PC-3 (cell line): Measurements from ENCODE around the gene CEP152. TPM values are rescaled to one million over a fixed set of nuclear protein-coding genes. Genes with fewer than 3 reads are reported as not detected.

Experiments
- ATAC-seq: fragments of 200-7000 bp; cut with Tn5 transposase; 2 replicates; pipeline ENCODE4 v1.9.1; 2020; ENCODE audit warnings: mild to moderate bottlenecking, moderate library complexity
- Bru-seq: library from RNA; stranded (reverse); fragments of 400-500 nt; gene quantifications from one replicate; lab custom pipeline; 2021; lab: Mats Ljungman, UMichigan
- BruChase-seq, 2 experiments: library from RNA; stranded (reverse); fragments of 400-500 nt; gene quantifications; one replicate each; lab custom pipeline; 2021; lab: Mats Ljungman, UMichigan
- BruUV-seq: library from RNA; stranded (reverse); fragments of 400-500 nt; replicated peaks from 2 replicates; lab custom pipeline; 2021; lab: Mats Ljungman, UMichigan
- CTCF ChIA-PET: fragments of 300-600 bp; sonication (Branson Sonifier 250); formaldehyde crosslinking; loops from one replicate; lab custom pipeline; 2022; ENCODE audit warnings: antibody characterized with exemption; lab: Charles Lee
- POLR2A ChIA-PET: fragments of 300-600 bp; sonication (Branson Sonifier 250); formaldehyde crosslinking; loops from one replicate; lab custom pipeline; 2022; ENCODE audit warnings: antibody characterized with exemption; ENCODE audit not compliant: unreplicated experiment; lab: Charles Lee
- DNase-seq: peaks from one replicate; pipeline ENCODE4 v3.0.0-alpha.2; 2015
- H2AFZ ChIP-seq: fragments of 300-600 bp; sonication (generic); 2 replicates; pipeline ENCODE4 v1.6.0; 2016; ENCODE audit warnings: antibody characterized with exemption, low read length
- H3F3A ChIP-seq: fragments of 300-600 bp; sonication (generic); one replicate; pipeline ENCODE4 v1.6.0; 2017; ENCODE audit warnings: antibody characterized with exemption, low read length, control low read depth, mild to moderate bottlenecking; ENCODE audit not compliant: unreplicated experiment
- H3K27ac ChIP-seq: fragments of 300-600 bp; sonication (generic); 2 replicates; pipeline ENCODE4 v1.5.1; 2016; ENCODE audit warnings: mild to moderate bottlenecking, low read length
- H3K27me3 ChIP-seq: fragments of 300-600 bp; sonication (generic); 2 replicates; pipeline ENCODE4 v1.6.1; 2016; ENCODE audit warnings: low read length, mixed read lengths
- H3K36me3 ChIP-seq: fragments of 300-600 bp; sonication (generic); 2 replicates; pipeline ENCODE4 v1.6.1; 2016; ENCODE audit warnings: low read depth, mixed run types, low read length, mixed read lengths
- H3K4me1 ChIP-seq: fragments of 300-600 bp; sonication (generic); 2 replicates; pipeline ENCODE4 v1.5.1; 2016; ENCODE audit warnings: low read length; ENCODE audit not compliant: insufficient read depth
- H3K4me2 ChIP-seq: fragments of 300-600 bp; sonication (generic); 2 replicates; pipeline ENCODE4 v1.6.0; 2016; ENCODE audit warnings: low read length
- H3K4me3 ChIP-seq: fragments of 300-600 bp; sonication (generic); 2 replicates; pipeline ENCODE4 v1.5.1; 2016; ENCODE audit warnings: mild to moderate bottlenecking, low read length, mixed read lengths
- H3K79me2 ChIP-seq: fragments of 300-600 bp; sonication (generic); 2 replicates; pipeline ENCODE4 v1.6.1; 2017; ENCODE audit warnings: low read length, mixed read lengths
- H3K9ac ChIP-seq: fragments of 300-600 bp; sonication (generic); 2 replicates; pipeline ENCODE4 v1.6.0; 2016; ENCODE audit warnings: mild to moderate bottlenecking, low read length
- H3K9me2 ChIP-seq: fragments of 300-600 bp; sonication (generic); replicated peaks from 2 replicates; pipeline ENCODE4 v1.6.1; 2016; ENCODE audit warnings: mixed run types, low read length, mixed read lengths
- H3K9me3 ChIP-seq: fragments of 300-600 bp; sonication (generic); 2 replicates; pipeline ENCODE4 v1.6.1; 2016; ENCODE audit warnings: low read length, mixed read lengths
- H4K20me1 ChIP-seq: fragments of 300-600 bp; sonication (generic); 2 replicates; pipeline ENCODE4 v1.6.1; 2016; ENCODE audit warnings: low read length, mixed read lengths
- EZH2 ChIP-seq: fragments of 300-600 bp; sonication (generic); IDR thresholded peaks from one replicate; pipeline ENCODE4 v1.6.1; 2017; ENCODE audit warnings: antibody characterized with exemption, mild to moderate bottlenecking, low read length; ENCODE audit not compliant: unreplicated experiment
- EZH2phosphoT487 ChIP-seq: fragments of 300-600 bp; sonication (generic); IDR thresholded peaks from 2 replicates; pipeline ENCODE4 v1.6.1; 2018; ENCODE audit warnings: mild to moderate bottlenecking, antibody characterized with exemption, low read length, borderline replicate concordance
- intact Hi-C: fragments of 100-400 bp; cut with micrococcal nuclease; formaldehyde crosslinking; loops from 2 replicates; pipeline ENCODE4 v1.9.0; 2023
- long read RNA-seq: library from polyadenylated mRNA; unstranded; transcript quantifications from one replicate; pipeline ENCODE4 v2.0.0, GENCODE V29; 2021; ENCODE audit not compliant: unreplicated experiment
- total RNA-seq: library from RNA; depleted of rRNA; stranded (reverse); fragments of >200 nt; gene quantifications from 2 replicates; pipeline ENCODE4 v1.2.3, GENCODE V29; 2014; rRNA removed
- TF ChIP-seq, protein P1 (sequence below): fragments of 300-600 bp; sonication (generic); conservative IDR thresholded peaks from 2 replicates; pipeline ENCODE4 v1.5.1; 2017; ENCODE audit warnings: antibody characterized with exemption, low read depth, mild to moderate bottlenecking, low read length

Gene CEP152, protein sequence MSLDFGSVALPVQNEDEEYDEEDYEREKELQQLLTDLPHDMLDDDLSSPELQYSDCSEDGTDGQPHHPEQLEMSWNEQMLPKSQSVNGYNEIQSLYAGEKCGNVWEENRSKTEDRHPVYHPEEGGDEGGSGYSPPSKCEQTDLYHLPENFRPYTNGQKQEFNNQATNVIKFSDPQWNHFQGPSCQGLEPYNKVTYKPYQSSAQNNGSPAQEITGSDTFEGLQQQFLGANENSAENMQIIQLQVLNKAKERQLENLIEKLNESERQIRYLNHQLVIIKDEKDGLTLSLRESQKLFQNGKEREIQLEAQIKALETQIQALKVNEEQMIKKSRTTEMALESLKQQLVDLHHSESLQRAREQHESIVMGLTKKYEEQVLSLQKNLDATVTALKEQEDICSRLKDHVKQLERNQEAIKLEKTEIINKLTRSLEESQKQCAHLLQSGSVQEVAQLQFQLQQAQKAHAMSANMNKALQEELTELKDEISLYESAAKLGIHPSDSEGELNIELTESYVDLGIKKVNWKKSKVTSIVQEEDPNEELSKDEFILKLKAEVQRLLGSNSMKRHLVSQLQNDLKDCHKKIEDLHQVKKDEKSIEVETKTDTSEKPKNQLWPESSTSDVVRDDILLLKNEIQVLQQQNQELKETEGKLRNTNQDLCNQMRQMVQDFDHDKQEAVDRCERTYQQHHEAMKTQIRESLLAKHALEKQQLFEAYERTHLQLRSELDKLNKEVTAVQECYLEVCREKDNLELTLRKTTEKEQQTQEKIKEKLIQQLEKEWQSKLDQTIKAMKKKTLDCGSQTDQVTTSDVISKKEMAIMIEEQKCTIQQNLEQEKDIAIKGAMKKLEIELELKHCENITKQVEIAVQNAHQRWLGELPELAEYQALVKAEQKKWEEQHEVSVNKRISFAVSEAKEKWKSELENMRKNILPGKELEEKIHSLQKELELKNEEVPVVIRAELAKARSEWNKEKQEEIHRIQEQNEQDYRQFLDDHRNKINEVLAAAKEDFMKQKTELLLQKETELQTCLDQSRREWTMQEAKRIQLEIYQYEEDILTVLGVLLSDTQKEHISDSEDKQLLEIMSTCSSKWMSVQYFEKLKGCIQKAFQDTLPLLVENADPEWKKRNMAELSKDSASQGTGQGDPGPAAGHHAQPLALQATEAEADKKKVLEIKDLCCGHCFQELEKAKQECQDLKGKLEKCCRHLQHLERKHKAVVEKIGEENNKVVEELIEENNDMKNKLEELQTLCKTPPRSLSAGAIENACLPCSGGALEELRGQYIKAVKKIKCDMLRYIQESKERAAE (N-terminal part only)
- total RNA-seq (7.5 and 8.2 TPM in 2 replicates), Bru-seq, nascent RNA (percentile 66 among the genes with signal in this experiment), BruChase-seq, experiment 1, labeled RNA remaining after a 6-hour chase (percentile 59 among the genes with signal in this experiment), BruChase-seq, experiment 2, labeled RNA remaining after a 2-hour chase (percentile 53 among the genes with signal in this experiment)
- long read RNA-seq, partial matches to known transcripts: 8 of 10 reads
- long read RNA-seq, other reads (novel, unspliced or antisense): 1 of 10 reads

DNA sequence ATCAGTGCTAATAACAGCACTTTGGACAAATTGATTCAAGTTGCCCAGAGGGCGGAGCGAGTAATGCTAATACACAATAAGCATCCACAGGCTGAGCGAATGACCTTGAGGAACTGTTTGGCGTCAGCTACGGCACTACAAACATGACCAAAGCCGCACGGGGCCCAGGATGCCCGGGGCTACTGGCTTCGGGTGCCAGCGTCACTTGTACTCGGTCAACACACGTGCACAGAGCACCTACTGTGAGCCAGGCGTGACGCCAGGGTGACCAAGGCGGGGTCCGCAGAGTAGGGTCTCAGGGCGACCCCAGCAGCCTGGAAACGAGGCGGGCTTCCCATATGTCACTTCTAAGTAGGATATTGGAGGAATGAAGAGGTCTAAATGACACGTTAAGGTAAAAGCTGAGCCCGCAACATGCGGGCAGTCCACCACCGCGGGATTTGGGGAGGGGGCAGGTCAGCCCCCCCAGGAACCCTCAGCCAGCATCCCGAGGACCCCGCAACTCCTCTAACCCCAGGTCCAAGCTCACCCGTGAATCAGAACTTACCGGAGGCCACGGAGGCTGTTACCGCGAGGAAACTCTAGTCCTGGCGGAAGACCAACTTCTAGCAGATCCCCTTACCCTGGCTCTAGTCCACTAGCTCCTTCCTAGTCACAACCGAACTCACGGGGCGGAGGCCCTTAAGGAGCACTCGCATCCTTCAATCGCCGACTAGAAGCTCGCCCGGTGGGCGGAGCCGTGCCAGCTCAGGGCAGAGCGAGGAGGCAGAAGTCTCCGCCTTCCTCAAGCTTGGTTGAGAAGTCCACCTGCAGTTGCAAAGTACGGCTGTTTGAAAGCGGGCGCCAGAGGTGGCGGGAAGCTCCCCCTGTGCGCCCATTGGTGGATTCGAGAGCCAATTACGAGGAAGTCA is at the start of gene CEP152:
CEP152 (minus strand) TSS at position 656 of the 911 bp plus-strand sequence. CDS start 5,420 bp downstream, outside the sequence.
- intact Hi-C loops: loop anchor here (5.0 kb wide), 1 partner anchor 47 kb away; no protein-coding TSS in a partner anchor
- H3K4me2 ChIP-seq: peak within 1 kb of the TSS; percentile 89
- BruUV-seq: TSS peak; percentile 53

GRCh38 chr15:48859426-48859825 is 48.6 kb upstream of the CEP152 start:
- intact Hi-C loops: loop anchor here (2.0 to 5.0 kb wide), 2 partner anchors 47 to 137 kb away; partner anchors contain the start of gene CEP152
- POLR2A ChIA-PET: no interaction called here
- H3K9me2 ChIP-seq: no peaks in the 10 kb centered on the region
- H3K27ac ChIP-seq: peak overlapping the region; percentile 64
- peak; percentile 64 for ATAC-seq
- no peak overlapping the region for H3K4me3 ChIP-seq
- H2AFZ ChIP-seq: no peak overlapping the region
- DNase-seq: peak; percentile 52
- TF ChIP-seq EZH2phosphoT487 (no peak), EZH2 (no peak)
- TF ChIP-seq, protein P1, sequence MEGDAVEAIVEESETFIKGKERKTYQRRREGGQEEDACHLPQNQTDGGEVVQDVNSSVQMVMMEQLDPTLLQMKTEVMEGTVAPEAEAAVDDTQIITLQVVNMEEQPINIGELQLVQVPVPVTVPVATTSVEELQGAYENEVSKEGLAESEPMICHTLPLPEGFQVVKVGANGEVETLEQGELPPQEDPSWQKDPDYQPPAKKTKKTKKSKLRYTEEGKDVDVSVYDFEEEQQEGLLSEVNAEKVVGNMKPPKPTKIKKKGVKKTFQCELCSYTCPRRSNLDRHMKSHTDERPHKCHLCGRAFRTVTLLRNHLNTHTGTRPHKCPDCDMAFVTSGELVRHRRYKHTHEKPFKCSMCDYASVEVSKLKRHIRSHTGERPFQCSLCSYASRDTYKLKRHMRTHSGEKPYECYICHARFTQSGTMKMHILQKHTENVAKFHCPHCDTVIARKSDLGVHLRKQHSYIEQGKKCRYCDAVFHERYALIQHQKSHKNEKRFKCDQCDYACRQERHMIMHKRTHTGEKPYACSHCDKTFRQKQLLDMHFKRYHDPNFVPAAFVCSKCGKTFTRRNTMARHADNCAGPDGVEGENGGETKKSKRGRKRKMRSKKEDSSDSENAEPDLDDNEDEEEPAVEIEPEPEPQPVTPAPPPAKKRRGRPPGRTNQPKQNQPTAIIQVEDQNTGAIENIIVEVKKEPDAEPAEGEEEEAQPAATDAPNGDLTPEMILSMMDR: no peak
- peak overlapping the region; percentile 21 for H3K4me2 ChIP-seq
- CTCF ChIA-PET: interaction anchor here (0.6 to 1.3 kb wide), 3 partner anchors 49 to 140 kb away, joined by 3 to 4 read pairs (median 3); partner anchors contain the start of gene CEP152
- H3K9me3 ChIP-seq: no peaks in the 10 kb centered on the region
- H3K36me3 ChIP-seq: no peaks in the 10 kb centered on the region
- no peaks in the 10 kb centered on the region for H3K79me2 ChIP-seq
- no peaks in the 10 kb centered on the region for H4K20me1 ChIP-seq
- no peaks in the 10 kb centered on the region for H3F3A ChIP-seq
- no peaks in the 10 kb centered on the region for H3K27me3 ChIP-seq
- H3K4me1 ChIP-seq: peaks cover 31% of the 10 kb centered on the region
- H3K9ac ChIP-seq: no peak overlapping the region
- no TSS peak for BruUV-seq

More for the DNA sequence above, at the start of gene CEP152:
- Histone ChIP-seq H3F3A (no peaks in the 10 kb centered on the region), H3K4me3 (peak within 1 kb of the TSS; percentile 83), H3K9ac (peak within 1 kb of the TSS; percentile 92), H3K27ac (peak within 1 kb of the TSS; percentile 68), H3K79me2 (peaks cover 51% of the 10 kb centered on the region), H3K27me3 (no peaks in the 10 kb centered on the region), H4K20me1 (no peaks in the 10 kb centered on the region), H3K36me3 (no peaks in the 10 kb centered on the region), H3K4me1 (peaks cover 15% of the 10 kb centered on the region), H3K9me2 (no peaks in the 10 kb centered on the region), H3K9me3 (no peaks in the 10 kb centered on the region), H2AFZ (peak within 1 kb of the TSS; percentile 96)
- ChIA-PET POLR2A (interaction anchor here (0.5 to 1.1 kb wide), 6 partner anchors 10 to 369 kb away, joined by 3 to 11 read pairs (median 3); no protein-coding TSS in a partner anchor), CTCF (interaction anchor here (0.6 to 1.6 kb wide), 7 partner anchors 9 to 335 kb away, joined by 3 to 8 read pairs (median 3); no protein-coding TSS in a partner anchor)
- ATAC-seq (peak; percentile 96), DNase-seq (peak; percentile 98)
- no peak for TF ChIP-seq EZH2
